Stimulated activated CD4-positive, alpha-beta T cell treated with anti-CD3 and anti-CD28 coated beads, Interleukin-2, amount 100 ng/mL, for 4 hours (primary cell): ENCODE results near the gene MAEA.

Experiments
- DNase-seq: peaks from one replicate; pipeline ENCODE4 v3.0.0-alpha.2; 2020; ENCODE audit warnings: low read depth

MAEA gene

DNA sequence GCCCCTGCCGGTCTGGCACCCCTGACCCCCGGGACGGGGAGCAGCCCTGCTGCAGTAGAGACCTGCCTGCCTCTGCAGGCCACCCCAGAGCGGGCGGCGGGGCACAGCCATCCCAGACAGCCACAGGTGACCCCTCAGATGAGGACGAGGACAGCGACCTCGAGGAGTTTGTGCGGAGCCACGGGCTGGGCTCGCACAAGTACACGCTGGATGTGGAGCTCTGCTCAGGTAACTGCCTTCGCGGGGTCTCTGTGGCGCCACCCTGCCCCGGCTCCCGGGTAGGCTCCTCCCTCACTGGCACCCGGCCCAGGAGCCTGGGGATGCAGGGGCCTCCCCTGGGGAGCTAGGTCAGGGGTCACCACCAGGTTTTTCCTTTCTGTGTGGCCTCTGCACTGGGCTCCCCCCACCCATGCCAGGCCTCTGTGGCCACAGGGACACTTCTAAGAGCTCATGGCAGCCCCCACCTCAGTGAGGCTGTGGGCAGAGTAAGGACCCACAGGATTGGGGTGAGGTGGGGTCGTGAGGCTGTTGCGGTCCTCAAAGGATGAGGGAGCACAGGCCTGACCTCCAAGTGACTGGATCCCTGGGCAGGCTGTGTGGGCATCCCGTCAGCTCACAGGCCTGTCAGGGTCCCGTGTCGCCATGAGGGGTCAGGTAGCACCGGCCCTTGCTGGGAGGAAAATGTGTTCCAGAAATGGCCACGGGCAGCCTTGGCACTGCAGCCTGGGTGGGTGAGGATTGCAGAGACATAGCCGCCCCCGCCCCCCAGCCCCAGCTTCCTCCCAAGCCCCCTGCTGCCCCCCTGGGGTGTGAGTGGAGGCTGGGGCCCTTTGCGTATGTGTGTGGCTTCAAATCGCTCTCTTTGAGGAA, 63.7 kb downstream of the MAEA start:
- DNase-seq: no peak

DNA sequence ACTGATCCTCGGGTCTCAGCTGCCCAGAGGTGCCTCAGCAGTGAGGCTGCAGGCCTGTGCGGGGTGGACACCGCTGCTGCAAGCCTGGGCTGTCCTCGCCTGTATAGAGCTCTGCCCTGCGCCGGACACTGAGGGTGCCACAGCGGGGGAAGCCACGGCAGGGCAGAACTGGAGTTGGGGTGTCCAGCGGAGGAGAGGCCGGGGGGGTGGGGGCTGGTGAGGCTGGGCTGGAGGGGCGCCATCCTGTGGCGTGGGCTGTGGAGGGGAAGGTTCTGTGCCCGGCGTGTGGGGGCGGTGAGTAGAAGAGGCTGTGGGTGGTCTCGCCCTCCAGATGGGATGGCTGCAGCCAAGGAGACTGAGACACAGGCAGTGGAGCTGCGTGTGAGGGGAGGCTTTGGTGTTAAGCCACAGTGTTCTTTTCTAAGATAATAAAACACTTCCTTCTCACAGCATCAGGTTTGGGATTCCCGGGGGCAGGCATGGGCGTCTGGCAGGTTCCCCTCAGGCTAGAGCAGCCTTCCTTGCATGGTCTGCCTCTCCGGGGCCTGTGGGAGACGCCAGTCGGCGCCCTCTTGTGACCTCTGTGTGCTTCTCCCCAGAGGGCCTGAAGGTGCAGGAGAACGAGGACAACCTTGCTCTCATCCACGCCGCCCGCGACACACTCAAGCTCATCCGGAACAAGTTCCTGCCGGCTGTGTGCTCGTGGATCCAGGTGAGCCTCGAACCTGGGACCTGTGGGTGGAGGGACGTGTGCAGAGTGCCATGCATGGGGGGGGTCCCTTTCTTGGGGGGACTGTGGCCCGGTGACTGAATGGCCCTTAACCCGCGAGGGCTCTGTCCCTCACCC, 64.7 kb downstream of the MAEA start:
- DNase-seq: no peak

DNA sequence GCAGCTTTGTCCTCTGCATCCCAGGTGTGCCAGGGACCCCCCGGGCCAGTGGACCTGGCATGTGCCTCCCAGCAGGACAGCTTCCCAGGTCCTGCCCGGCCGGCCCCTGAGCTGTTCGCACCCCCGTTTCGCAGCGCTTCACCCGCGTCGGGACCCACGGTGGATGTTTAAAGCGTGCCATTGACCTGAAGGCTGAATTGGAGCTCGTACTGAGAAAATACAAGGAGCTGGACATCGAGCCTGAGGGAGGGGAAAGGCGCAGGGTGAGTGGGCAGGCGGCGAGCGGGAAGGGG, 65.2 kb downstream of the MAEA start:
- no peak for DNase-seq

DNA sequence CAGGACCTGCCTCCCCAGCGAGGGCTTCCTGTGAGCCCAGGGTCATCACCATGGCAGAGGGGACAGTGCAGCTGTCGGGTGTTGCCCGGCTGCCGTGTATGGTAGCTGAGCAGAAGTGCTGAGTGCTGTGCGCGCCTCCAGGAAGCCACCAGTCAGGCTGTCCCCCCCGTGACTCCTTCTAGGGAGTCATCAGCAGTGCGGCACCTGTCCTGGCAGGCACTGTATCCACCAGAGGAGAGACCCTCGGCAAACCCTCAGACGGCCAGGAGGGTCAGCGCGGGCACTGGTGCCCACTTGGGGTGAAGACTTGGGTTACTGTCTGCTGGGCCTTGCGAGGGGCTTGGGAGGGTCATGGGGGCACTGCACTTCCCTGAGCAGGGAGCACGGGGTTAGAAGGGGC, 65.7 kb downstream of the MAEA start:
- DNase-seq: no peak

DNA sequence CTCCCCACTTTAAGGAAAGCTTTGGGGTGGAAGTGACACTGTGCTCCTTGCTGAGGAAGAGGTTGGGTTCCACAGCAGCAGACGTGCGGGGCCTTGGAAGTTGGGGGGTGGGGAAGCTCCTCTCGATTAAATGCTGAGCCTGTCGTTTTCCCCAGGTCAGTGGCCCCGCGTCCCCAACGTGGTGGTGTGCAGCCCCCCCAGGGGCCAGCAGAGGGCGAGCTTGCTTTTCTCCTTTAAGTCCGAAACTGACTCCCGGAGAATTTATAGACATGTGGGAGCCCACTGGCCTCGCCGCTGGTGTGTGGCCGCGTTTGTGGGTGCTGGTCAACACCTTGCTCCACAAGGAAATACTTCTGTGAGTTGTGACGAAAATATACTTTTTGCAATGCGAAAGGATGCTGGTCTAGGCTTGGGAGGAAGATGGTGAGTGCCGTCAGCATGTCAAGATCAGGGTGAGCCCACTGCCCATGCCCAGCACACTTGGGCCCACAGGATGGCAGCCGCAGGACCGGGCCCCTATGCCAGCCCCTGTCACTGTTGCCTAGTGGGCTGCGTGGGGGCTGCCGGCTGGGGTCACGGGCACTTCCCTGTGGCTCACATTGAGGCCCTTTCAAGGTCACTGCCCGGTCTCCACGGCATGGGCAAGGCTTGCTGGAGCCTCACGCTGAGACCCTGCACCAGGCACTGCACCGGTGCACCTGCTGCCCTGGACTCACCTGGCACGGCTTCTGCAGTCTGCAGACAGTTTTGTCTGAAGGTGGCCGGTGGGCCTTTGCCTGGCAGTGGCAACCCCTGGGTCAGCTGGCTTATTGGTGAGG, 66.7 kb downstream of the MAEA start:
- DNase-seq: peak; percentile 22

DNA sequence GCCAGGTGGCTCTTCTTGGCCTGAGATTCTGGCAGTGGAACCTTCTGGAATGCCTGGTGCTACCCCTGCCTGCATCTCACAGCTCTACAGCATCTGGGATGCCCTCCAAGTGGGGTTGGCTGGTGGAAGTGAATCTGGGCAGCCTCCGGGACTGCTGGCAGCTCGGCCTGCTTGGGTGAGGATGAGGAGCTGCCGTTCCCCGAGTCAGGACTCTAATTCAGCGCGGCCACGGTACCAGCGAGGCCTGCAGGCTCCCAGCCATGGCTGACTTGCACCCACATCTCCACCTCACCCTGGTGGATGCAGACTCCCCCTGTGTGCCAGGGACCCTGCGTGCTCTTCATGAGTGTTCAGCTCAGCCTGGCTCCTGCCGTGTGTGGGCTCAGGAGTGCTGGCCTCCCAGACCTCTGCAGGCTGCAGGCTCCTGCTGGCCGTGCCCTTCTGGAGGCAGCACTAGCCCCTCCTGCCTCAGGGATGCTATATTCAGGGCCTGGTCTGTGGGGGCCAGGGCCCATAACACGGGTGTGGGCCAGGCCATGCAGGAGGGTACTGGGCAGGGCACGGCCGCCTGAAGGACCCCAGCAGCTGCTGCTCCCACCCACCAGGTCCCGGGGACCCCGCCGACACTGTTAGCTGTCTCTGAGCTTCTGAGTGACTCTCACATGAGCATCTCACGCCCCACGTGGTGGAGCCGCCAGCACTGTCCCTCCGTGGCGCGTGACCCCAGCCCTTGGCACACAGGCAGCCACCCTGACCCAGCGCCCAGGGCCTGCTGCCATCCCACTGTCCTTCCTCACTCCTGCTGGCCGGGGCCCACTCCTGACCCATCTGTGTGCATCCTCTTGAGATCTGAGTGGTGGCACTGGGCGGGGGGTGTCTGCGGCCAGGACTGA, 67.9 kb downstream of the MAEA start:
- no peak for DNase-seq

DNA sequence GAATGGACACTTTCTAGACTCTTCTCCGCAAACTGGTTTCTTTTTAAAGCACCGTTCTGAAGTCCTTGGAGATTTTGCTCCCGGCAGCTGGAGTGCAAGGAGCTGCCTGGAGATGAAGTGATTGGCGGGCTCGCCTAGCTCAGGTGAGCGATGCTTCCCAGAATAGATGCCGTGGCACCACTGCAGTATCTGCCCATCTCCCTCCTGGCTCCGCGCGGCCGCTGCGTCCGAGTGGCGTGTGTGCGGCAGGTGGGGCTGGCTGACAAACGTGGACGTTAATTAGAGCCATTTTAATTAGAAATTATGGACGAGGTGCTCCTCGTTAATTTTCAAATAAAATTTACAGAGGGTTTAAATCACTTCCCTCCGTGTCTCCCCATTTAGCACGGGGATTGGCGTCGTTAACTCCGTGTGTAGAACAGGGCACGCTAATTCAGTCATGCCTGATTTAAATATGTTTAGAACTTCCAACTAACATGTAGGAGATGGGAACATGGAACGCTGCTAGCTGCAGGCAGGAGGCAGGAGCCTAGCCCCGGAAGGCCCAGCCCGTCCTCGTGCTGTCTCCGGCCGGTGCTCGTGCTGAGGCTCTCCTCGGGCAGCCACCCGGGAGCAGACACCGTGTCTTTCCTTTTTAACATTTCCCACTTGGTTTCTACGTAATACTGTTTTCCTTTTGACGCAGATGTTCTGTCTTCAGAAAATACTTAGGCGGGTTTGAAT, 68.9 kb downstream of the MAEA start:
- DNase-seq: no peak

DNA sequence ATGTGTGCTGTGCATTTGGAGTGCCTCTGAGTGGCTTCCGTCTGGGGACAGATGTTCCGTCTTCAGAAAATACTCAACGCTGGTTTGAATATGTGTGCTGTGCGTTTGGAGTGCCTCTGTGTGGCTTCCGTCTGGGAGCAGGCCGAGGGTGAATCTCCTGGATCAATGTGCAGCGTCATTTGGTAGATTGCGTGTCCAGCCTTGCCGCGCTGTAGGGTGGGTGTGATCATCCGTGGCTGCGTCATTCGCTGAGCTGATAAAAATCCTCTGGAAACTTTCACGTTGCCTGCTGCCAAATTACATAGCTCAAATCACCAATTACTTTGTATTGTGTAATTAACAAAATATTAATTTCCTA, 69.4 kb downstream of the MAEA start:
- no peak for DNase-seq

DNA sequence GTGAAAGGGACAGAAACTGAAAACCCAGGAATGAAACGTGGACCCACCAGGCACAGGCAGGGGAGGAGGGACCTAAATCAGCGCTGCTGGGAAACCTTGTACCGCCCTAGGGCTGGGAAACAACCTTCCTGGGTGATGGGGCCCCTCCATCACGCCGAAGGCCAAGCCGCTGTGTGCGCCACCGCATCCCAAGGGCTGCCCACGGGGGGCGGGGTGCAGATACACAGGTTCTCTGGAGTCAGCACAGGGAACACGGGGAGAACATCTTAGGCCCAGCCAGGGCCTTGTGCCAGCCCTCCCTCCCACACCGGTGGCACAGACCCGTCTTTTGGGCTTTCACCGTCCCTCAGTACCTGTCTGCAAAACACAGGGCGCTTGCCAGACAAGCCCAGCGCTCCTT, 70.3 kb downstream of the MAEA start:
- no peak for DNase-seq

DNA sequence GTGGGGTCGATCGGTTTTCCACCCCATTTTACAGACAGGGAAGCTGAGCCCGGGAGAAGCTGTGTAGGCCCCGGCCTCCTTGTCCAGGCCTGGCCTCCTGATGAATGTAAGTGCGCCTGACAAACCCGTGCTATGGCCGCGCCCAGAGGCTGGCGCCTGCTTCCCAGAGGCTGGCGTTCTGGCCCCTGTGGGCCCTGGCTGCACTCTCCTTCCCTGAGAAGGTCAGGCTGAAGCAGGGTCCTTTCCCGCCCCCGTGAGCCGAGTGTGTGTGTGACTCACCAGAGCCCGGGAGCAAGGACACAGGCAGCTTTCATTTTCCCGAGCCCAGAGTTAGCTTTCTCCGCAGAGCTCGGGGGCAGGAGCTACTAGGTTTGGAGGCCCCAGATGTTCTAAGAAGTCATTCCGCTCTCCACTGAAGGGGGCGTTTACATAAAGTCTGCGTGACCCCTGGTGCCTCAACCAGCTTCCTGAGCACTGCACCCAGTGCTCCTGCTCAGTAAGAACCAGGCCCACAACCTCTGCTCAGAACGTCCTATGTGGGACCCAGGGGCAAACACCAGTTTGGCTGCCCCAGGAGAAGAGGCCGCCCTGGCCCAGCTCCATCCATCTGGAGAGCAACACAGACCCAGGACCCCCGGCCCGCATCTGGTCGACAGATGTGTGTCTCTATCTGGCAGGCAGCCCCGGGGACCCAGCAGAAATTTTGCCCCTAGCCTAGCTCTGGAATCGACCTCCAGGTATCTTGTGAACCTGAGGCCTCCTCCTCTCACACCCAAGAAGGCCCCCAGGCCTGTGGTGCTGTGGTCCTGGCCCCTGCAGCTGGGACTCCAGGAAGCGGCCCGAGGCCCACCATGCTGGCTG, 71.0 kb downstream of the MAEA start:
- no peak for DNase-seq

DNA sequence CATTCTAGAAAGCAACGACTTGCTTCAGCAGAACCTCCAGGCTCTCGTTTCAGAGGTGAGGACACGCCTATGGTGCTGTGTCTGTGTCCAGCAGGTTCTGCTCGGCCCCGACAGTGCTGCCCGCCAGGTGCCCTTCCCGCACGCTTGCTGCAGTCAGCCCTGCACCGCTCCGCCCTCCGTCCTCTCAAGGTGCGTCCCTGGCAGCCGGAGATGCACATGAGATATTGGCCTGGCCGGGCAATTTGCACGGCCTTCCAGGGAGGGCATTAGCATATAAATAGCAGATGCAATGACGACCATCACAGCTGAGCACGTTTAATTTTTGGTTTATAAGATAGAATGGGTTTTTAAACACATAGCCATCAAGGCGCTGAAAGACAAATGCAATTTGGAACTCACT, 71.7 kb downstream of the MAEA start:
- DNase-seq: no peak

DNA sequence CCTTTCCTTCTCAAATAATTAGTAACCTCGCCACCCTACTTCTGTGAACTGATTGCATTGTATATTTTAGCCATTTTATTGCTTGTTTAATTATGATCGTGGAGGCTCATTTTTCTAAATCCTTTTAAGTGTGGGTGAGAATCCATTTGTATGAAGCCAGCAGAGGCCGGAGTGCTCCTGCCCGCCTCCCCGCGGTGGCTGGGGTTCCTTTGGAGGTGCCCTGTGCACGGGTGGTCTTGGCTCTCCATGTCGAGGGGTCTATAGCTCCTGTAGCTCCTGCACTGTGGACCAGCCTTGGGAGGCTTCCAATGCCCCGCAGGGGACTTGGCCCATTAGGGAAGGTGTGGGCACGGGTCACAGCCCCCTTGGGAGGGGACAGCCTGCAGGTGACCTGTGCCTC, 72.4 kb downstream of the MAEA start:
- DNase-seq: no peak

DNA sequence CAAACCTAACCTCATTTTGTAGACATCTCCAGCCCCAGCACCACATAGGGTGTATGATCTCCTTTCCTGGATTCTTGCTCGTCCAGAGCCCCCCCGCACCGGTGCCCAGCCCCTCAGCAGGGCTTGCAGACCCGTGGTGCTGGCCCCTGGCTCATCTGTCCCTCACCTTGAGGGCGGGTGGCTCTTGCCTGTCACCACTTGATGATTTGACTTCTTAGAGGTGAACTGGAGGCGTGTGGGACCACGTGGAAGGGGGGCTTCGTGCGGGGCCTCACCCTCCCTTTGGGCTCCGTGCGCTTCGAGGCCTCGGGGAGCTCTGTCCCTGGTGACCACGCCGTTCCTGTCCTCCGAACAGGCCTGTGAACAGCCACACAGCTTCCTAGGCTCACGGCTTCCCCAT, 72.8 kb downstream of the MAEA start:
- no peak for DNase-seq

DNA sequence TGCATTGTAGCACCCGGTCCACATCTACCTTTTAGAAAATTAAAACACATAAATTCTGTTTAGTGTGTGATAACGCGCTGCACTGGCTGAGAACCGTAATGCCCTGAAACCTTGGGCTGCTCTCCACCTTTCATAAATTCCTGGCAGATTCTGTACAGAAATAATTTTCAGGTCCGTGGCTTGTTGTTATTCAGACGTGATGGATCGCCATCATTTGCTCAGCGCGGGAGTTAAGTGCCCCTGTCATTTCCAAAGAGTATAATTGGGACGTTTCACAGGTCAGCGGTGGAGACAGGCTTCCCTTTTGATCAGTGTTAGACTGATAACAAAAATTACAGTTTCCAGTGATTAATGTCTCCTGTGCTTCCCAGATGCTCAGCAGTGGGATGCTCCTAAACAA, 73.8 kb downstream of the MAEA start:
- no peak for DNase-seq

DNA sequence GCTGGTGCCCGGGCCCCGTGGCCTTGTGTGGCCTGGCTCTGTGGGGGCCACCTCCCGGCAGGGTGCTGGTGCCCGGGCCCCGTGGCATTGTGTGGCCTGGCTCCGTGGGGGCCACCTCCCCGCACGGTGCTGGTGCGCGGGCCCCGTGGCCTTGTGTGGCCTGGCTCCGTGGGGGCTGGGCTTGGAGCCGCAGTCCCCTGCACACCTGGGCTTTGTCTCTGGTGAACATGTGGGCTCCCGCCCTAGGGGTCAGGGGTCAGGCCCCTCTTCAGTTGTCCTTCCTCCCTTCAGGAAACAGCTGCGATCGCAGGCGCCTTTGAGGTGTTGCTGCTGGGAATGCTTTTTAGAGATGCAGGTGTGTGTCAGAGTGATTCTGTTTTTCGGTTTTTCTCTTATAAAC, 74.5 kb downstream of the MAEA start:
- no peak for DNase-seq

DNA sequence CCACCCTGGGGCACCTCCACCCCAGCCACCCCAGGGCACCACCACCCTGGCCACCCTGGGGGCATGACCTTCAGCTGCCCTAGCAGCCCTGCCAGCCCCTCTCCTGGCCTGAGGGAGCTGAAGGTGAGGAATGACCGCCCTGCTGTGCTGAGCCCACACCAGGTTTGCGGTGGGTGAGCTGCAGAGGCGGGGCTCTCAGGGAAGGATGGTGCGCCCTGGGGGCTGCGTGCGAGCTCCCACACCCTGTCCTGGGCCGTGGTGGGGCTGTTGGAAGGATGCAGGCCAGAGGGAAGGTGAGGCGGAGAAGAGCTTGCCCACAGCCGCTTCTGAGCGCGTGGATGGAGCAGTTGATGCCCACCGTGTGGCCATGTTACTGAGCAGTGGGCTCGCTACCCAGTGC, 75.1 kb downstream of the MAEA start:
- DNase-seq: no peak

DNA sequence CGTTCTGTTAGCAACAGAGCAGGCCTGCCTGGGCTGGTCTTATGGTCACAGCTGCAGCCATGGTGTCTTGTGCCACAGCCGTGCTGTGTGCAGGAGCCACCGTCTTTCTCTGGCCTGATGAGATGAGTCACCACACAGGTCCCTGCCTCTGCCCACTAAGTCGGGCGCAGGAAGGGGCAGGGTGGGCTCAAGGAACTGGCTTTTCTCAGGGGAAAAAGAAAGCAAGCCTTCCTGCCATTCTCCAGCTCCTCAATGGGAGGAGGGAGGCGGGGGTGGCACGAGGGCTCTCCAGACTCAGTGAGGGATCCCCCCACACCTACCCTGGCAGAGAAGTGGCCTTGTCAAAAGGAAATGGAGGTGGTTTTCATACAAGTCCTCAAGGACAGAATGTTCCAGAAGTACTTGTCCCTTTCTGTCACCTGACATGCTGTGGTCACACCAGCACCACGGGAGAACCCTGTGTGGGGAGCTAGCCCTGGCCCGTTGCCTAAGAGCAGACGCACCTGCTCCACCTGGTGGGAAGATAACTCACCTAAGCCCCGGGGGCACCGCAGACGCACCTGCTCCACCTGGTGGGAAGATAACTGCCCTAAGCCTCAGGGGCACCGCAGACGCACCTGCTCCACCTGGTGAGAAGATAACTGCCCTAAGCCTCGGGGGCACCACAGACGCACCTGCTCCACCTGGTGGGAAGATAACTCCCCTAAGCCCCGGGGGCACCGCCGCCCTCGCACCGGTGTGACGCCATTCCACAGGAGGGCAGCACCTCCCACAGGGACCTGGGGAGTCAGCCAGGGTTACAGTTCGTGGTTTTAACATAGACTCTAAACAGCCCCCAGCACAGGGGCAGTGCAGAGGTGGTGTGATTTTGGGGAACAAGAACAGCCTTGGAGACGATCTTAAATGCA, 75.8 kb downstream of the MAEA start:
- DNase-seq: no peak

DNA sequence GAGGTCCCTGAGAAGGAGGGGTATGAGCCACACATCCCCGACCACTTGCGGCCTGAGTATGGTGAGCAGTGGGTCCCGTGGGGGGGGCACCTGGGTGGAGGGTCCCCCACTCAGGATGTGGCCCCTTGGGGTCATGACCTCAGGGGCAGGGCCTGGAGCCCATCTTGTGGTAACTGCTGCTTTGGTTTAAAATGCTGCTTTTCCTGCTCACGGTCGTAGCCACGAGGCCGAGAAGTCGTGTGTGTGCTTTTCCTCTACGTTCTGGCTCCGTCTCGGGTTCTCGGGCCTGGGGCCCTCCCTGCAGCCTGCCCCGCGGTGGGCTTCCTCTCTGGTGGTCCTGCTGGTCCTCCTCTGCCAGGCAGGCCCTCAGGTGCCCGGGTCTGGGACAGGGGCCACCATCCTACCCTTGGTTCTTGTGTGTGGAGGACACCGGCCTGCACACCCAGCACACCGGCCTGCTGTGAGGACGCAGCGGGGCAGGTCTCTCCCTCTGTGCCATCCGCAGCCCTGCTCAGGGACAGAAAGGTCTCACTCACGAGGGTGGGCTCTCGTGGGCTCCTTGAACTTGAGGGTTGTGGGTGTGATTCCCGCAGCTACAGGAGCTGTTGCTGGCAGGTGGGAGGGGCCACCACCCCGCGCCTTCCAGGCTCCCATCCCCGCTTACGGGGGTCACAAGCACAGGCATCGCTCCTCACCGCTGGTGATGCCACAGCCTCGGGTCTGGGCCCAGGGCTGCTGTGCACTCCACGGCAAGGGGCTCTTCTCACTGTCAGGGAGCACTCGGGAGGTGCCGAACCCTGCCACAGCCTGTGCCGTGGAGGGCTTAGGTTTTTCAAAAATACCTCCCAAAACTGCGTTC, 76.9 kb downstream of the MAEA start:
- no peak for DNase-seq
